ENCODE results near the gene DIAPH1.

Gene DIAPH1

DNA sequence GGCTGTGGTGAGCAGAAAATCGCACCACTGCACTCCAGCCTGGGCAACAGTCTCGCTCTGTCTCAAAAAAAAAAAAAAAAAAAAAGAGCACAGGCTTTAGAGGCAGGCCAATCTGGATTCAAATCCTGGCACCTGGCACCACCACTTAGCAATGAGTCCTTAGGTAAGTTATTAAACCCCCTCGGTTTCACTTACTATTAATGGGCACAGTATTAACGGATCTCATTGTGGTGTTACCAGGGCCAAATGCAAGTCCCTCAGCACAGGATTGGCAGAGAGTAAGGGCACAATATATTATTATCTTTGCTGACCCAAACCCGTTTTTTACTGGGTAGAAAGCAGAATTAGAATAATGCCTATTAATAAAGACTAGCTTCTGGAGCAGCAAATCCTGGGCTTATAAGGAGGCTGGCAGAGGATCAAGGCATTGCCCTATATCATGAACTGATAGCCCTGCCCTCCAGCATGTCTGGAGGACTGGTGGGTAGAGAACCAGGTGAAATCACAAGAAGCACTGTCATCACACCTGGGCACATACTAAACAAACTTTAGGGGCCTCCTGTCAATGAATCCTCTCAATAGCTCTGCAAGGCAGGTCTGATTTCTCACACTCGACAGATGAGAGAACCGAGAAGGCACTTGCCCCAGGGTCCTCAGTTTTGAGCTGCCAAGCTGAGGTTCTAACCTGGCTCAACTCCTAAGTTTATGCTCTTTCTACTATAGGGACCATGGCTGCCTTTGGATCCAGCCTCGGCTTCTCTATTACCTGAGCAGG is 112.2 kb downstream of the DIAPH1 start:
- no peak for DNase-seq (ENCODE audit: low read depth)

DNA sequence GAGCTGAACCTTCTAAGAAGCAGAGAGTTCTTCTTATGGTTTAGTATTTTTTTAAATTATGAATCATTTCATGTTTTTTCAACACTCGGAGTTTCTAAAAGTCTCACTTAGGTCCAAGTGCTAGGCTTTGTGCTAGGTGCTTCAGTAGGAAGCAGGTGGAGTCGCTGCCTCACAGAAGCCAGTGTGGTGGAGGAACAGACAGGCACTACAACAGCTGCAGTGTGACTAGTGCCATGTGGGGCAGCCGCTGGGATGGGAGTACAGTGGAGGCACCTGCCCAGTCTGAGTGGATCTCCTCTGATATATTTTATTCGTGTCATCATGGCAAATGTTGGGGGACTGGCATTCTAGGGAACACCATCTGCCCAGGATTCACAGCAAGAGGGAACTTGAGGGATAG is 114.6 kb downstream of the DIAPH1 start:
- DNase-seq (ENCODE audit: low read depth) = no peak

DNA sequence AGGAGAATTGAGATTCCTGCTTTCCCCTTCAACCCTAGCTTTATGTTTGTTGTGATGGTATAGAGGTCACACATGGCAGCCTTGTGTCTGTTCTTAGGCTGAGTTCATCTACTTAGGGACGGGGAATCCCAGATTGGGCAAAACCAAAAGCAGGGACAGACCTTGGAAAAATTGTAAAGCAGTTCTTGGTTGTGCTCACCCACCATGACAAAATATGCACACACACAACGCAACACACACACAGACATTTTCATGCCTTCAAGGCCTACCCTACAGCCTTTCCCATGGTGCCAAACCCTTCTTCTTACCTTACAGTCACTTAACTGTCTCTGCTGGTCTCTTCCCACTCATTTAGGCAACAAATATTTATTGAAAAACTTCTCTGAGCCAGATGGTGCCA is 115.1 kb downstream of the DIAPH1 start:
- DNase-seq (ENCODE audit: low read depth) = no peak

DNA sequence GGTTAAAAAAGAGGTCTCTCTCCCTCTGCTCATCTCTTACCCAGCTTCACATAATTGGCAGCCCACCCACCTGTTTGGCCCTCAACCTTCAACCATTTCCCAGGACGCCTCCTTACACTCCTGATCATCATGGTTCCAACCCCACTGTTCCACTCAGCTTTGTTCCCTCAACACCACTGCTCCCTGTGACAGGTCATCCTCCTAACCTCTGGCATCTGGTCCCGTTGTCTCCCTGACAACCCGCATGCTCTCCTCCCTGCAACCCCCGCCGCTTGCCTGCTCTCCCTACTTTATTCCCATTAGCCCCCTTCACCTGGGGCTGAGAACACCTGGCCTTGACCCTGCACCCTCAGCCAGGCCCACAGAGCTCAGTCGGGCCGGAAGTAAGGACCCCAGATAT is 117.0 kb downstream of the DIAPH1 start:
- no peak for DNase-seq (ENCODE audit: low read depth)

DNA sequence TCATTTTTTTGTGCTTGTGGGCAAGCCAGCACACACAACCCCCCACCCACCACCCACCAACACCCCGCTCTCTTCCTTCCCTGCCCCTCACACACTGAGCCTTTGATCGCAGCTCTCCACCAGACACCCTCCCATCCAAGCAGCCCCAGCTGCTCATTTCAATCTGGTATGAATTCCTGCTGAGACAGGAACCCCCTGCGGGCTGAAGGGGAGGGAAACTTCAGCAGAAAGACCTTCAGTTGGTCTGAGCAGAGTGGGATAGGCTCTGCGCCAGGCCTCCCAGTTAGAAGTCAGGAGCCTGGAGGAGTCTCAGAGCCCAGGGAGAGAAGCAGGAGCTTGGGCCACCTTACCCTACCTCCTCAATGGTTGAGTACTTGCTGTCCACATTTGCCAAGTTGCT is 122.8 kb downstream of the DIAPH1 start:
- no peak for DNase-seq (ENCODE audit: low read depth)

DNA sequence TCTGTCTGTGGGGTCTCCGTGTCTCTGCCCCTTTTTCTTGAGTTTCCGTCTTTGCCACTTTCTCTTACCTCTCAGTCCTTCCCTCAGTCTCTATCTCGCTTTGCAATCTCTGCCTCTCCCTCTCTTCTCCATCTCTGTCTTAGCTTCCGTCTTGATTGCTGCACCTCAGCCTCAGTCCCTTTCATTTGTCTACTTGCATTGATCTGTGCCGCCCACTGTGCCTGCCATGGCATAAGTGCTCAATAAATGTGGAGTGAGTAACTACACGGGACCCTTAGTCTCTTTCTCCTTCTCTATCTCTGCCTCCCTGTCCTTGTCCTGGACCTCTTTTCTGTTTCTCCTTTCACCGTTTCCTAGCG is 123.4 kb downstream of the DIAPH1 start:
- DNase-seq (ENCODE audit: low read depth) = no peak

DNA sequence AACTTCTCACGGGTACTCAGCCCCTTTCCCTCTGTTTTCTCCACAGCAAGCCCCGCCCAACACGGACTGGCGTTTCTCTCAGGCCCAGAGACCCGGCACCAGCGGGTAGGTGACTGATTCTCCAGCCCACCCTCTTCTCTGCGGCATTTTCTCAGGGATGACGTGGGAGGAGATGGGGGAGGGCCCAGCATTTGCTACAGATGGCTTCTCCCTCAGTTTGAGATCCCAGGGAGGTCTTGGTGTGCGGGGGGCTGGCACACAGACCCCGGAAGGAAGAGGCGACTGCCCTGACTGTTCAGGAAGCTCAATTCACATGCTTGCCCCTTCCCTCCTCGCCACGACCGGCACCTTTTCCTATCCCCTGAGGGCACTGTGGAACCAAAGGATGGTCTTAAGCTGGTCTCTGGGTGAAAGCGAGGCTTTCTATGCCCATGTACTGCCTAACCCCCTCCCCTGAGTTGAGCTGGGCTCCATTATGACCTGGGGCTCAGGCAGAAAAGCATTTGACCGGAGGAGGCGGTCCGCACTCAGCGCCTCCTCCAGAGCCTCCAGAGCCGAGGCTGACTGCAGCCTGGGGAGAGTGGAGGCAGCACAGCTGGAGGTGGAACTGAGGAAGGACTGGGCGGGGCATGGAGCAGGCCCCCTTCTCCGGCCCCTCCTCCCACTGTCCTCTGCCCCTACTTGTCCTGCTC is 123.9 kb downstream of the DIAPH1 start:
- no peak for DNase-seq (ENCODE audit: low read depth)

DNA sequence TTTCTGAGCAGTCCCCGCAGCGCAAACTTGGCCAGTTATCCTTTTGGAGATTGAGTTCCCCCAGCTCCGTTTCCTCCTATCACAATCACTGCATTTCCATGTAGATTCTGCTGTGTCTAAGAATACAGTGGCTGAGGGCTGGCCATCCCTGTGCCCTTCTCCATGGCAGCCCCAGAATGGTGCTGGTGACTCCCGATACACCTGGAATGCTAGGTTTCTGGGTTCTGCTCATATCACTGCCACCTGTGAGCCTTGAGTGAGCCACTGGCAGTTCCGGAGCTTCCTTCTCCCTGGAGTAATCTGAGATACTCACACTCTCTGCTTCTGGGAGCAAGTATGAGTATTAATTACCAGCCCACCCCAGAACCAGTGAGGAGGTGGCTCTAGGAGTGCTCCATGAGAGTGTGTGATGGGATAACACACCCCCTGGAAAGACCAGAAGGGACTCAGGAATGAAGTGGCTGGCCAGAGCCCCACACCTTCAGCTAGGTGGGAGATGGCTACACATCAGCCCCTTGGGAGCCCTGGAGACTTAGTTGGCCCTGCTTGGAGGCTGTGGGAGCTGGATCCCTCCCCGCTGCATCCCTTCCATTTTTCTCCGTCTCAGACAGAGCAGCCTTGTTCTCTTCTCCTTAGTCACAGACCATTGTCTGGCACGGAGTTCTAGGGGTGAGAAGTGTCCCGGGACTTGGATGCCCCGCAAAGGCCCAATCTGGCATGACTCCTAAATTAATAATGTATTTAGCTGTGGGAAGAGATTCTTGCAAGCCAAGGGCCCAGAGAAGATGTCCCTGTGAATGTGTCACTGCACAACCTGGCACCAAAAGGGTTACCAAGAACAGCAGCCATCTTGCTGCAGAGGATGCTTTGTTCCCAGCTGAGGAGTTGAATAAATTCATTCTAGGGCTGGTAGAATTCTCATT is 125.0 kb downstream of the DIAPH1 start:
- no peak for DNase-seq (ENCODE audit: low read depth)

DNA sequence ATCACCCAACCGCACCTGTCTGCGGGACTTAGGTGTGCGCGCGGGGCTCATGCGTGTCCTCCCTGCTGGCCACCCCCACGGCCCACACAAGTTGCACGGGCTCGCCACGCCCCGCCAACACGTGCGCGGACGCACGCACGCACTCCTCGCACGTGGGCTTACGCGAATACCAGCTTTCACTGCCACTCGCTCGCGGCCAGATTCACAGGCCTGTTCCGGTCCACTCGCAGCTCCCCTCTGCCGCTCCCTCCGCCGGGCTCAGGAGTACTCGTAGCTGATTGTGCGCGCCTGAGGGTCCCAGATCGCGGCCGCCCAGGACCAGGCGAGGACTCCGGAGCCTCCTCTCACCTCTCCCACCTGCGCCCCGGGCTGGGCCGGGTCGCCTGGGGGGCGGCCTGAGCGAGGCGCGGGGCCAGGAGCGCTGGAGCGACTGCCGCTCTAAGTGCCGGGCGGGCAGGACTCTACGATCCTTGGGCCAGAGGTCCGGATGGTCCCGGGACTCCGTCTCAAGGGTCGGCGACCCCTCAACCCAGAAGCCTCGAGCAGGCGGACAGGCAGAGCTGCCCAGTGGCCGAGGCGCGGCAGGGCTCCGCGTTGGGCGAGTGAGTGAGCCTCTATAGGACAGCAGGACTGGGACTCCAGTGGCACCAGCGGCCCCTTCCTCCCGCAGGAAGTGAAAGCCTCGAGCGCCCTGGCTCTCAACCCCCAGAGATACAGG is 126.5 kb downstream of the DIAPH1 start:
- DNase-seq (ENCODE audit: low read depth) = no peak

DNA sequence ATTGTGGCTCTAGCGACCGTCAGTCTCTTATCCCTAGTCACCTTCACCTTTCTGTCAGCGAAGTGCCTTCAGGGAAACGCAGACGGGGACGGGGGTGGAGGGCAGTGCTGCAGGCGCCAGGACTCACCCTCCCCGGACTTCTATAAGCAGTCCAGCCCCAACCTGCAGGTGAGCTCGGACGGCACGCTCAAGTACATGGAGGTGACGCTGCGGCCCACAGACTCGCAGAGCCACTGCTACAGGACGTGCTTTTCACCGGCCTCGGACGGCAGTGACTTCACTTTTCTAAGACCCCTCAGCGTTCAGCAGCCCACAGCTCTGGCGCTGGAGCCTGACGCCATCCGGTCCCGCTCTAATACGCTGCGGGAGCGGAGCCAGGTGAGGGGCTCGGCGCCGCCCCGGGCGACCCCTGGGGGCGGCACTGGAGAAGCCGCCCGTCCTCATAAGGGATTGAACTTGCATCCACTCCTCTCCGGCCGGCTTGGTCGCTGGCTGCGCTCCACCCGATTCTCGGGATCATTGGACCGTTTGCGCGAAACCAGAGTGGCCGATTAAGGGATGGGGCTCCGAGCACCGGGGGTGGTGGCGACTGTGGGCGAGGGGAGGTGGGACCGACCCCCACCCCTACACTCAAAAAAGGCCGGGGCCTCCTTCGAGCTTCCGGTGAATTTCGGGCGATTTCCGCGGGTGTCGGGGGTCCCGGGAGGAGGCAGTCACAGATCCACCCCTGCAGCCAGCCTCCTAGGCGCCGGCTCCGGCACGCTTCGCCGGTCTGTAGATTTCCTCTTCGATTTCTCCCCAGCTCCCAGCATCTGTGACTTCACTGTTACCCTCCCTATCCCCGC is 127.3 kb downstream of the DIAPH1 start:
- DNase-seq (ENCODE audit: low read depth) = no peak

DNA sequence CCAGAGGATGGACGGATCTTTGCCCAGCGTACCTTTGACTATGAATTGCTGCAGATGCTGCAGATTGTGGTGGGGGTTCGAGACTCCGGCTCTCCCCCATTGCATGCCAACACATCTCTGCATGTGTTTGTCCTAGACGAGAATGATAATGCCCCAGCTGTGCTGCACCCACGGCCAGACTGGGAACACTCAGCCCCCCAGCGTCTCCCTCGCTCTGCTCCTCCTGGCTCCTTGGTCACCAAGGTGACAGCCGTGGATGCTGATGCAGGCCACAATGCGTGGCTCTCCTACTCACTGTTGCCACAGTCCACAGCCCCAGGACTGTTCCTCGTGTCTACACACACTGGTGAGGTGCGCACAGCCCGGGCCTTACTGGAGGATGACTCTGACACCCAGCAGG is 128.0 kb downstream of the DIAPH1 start:
- DNase-seq (ENCODE audit: low read depth) = no peak

DNA sequence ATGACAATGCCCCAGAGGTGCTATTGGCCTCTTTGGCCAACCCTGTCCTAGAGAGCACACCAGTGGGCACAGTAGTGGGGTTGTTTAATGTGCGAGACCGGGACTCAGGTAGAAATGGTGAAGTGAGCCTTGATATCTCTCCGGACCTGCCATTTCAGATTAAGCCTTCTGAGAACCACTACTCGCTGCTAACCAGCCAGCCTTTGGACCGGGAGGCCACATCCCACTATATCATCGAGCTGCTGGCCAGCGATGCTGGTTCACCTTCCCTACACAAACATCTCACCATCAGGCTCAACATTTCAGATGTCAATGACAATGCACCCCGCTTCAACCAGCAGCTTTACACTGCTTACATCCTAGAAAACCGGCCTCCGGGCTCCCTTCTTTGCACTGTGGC is 128.5 kb downstream of the DIAPH1 start:
- no peak for DNase-seq (ENCODE audit: low read depth)

DNA sequence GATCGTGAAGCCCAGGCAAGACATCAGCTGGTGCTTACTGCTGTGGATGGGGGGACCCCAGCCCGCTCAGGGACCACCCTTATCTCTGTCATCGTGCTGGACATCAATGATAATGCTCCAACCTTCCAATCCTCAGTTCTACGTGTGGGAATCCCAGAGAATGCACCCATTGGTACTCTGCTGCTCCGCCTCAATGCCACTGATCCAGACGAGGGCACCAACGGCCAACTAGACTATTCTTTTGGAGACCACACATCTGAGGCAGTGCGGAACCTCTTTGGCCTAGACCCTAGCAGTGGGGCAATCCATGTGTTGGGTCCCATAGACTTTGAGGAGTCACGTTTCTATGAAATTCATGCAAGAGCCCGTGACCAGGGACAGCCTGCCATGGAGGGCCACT is 129.0 kb downstream of the DIAPH1 start:
- no peak for DNase-seq (ENCODE audit: low read depth)

DNA sequence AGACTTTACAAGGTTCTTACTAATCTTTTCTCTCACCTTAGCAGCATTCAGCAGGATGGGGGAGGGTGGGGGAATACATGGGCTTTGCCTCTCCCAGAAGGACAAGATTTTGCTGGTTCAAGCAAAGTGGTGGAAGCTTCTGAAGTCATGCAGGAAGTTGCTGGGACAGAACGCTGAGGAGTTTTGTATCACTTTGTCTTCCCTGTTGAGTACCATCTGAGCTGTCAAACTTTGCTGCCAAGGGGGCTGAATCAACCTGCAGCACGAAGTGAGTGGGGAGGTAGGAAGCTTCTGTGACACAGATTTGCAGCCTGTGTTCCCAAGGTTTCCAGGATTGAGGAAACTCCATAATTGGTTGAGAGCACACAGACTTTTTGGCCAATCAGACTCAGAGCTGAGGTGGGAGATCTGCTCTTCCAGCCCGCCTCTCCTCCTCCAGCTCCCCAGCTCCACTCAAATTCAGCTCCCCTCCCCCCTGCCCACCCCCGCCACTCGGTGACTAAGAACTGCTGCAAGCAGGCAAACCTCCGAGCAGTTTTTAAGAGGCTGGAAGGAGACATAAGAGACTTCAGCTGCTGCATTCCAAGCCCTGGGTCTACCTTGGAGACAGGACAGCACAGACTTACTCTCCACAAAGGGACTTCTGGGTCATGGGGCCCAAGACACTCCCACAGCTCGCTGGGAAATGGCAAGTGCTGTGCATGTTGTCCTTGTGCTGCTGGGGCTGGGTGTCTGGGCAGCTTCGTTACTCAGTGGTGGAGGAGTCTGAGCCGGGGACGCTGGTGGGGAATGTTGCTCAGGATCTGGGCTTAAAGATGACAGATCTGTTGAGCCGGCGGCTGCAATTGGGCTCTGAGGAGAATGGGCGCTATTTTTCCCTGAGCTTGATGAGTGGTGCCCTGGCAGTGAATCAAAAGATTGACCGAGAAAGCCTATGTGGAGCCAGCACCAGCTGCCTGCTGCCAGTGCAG is 129.9 kb downstream of the DIAPH1 start, which contains the start of gene PCDHGC5:
TSS of gene PCDHGC5 (plus strand) at position 491 of the 971 bp plus-strand sequence. CDS start at position 651, 160 bp downstream.
- DNase-seq (ENCODE audit: low read depth) = no peak

DNA sequence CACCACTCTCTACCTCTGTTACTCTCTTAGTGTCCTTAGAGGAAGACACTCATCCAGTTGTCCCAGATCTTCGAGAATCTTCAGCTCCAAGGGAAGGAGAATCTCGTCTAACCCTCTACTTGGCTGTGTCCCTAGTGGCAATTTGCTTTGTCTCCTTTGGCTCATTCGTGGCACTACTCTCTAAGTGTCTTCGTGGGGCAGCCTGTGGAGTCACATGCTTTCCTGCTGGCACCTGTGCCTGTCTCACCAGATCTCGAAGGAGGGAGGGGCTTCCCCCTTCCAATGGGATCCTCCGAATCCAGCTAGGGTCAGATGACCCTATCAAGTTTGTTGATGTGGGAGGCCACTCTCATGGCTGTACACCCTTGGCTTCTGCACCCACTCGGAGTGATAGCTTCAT is 131.7 kb downstream of the DIAPH1 start:
- DNase-seq (ENCODE audit: low read depth) = no peak

DNA sequence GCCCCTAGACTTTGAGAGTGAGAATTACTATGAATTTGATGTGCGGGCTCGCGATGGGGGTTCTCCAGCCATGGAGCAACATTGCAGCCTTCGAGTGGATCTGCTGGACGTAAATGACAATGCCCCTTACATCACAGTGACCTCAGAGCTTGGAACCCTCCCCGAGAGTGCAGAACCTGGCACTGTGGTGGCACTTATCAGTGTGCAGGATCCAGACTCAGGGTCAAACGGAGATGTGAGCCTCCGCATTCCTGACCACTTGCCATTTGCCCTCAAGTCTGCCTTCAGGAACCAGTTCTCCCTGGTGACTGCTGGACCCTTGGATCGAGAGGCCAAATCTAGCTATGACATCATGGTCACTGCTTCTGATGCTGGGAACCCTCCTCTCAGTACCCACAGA is 132.7 kb downstream of the DIAPH1 start:
- DNase-seq (ENCODE audit: low read depth) = no peak

DNA sequence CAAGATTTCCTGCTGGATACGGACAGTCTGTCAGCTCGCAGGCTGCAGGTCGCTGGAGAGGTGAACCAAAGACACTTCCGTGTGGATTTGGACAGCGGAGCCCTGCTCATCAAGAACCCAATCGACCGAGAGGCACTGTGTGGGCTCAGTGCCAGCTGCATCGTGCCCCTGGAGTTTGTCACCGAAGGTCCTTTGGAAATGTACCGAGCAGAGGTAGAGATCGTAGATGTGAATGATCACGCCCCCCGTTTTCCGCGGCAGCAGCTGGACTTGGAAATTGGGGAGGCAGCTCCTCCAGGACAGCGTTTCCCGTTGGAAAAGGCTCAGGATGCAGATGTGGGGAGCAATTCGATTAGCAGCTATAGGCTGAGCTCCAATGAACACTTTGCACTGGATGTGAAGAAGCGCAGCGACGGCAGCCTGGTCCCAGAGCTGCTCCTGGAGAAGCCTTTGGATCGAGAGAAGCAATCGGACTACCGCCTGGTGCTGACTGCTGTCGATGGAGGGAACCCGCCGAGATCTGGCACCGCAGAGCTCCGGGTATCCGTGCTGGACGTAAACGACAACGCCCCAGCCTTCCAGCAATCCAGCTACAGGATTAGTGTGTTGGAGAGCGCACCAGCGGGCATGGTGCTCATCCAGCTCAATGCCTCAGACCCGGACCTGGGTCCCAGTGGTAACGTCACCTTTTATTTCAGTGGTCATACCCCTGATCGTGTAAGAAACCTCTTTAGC is 133.3 kb downstream of the DIAPH1 start:
- DNase-seq (ENCODE audit: low read depth) = no peak

DNA sequence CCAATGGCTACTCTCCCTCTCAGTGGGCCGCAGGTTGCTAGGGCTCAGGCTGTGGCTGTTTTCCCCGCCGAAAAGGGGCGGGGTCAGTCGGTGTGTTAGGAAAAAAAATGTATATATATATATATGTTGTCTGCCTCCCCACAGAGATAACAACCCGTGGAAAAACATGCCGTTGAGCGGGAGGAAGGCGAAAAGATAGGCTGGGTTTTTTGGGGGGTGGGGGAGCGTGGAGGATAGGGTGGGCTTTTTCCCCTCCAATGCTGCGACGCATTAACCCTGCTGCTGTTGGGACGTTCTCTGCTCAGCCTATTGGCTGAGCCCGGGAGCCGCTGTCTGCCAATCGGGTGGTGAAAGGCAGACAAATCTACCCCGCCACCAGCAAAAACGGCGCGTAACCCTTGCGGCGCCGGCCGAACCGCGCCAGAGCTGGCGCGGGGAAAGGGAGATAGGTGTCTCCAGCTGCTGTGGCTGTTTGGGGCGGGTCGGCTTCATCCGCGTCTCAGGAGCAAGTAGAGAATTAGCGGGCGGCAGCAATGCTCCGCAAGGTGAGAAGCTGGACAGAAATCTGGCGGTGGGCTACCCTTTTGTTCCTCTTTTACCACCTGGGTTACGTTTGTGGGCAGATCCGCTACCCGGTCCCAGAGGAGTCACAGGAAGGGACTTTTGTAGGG is 134.0 kb downstream of the DIAPH1 start, which contains the start of gene PCDHGC4:
TSS of gene PCDHGC4 (plus strand) at position 390 of the 671 bp plus-strand sequence. CDS start at position 534, 144 bp downstream.
- DNase-seq (ENCODE audit: low read depth) = no peak

DNA sequence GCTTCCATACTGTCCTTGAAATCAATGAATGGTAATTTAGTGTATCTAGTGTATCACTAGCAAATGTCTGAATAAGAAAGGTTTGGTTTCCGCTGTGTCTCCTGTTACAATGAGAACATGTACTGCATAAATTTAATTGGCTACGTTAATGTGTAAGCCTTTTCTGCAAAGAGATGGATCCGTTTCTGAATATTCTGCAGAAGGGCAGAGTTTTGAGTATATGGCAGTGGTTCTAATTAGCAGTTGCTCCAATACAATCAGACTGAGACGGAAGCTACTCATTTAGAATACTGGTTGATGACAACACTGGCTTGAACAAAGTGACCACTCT is 134.5 kb downstream of the DIAPH1 start:
- DNase-seq (ENCODE audit: low read depth) = no peak
